HepG2 (cell line): ENCODE measurements around the gene ALMS1. TPM values are rescaled to one million over a fixed set of nuclear protein-coding genes. Genes with fewer than 3 reads are reported as not detected.

Source experiments
- DR1 ChIP-seq: sonication (generic); formaldehyde crosslinking; IDR thresholded peaks from 2 replicates; pipeline ENCODE4 v1.8.0; 2021; ENCODE audit warnings: mild to moderate bottlenecking, missing genetic modification reagents, inconsistent platforms
- HMG20B ChIP-seq: conservative IDR thresholded peaks from 2 replicates; pipeline ENCODE4 v1.6.1; 2016; ENCODE audit warnings: missing genetic modification reagents, missing compliant biosample characterization
- HNRNPH1 ChIP-seq: fragments of 200-400 bp; formaldehyde crosslinking; optimal IDR thresholded peaks from 2 replicates; pipeline ENCODE3; 2017; ENCODE audit warnings: mild to moderate bottlenecking, low read depth, low read length
- MLLT10 ChIP-seq: sonication (generic); formaldehyde crosslinking; IDR thresholded peaks from 2 replicates; pipeline ENCODE4 v1.4.0; 2020; ENCODE audit warnings: missing genetic modification reagents
- NFAT5 ChIP-seq: sonication (generic); formaldehyde crosslinking; IDR thresholded peaks from 2 replicates; pipeline ENCODE4 v1.4.0; 2020; ENCODE audit warnings: missing genetic modification reagents
- RARA ChIP-seq: IDR thresholded peaks from 2 replicates; pipeline ENCODE4 v1.6.1; 2016; ENCODE audit warnings: missing genetic modification reagents, missing compliant biosample characterization
- SNAPC2 ChIP-seq: sonication (generic); formaldehyde crosslinking; IDR thresholded peaks from 2 replicates; pipeline ENCODE4 v1.8.1; 2022; ENCODE audit warnings: mild to moderate bottlenecking, missing genetic modification reagents
- ZHX1 ChIP-seq: sonication (generic); formaldehyde crosslinking; IDR thresholded peaks from 2 replicates; pipeline ENCODE4 v1.8.1; 2022; ENCODE audit warnings: low read depth, mild to moderate bottlenecking, missing genetic modification reagents
- ZNF138 ChIP-seq: sonication (generic); formaldehyde crosslinking; IDR thresholded peaks from 2 replicates; pipeline ENCODE4 v1.5.0; 2020; ENCODE audit warnings: mild to moderate bottlenecking, low read depth, missing genetic modification reagents
- ZNF18 ChIP-seq: sonication (generic); formaldehyde crosslinking; IDR thresholded peaks from 2 replicates; pipeline ENCODE4 v1.8.0; 2022; ENCODE audit warnings: mild to moderate bottlenecking, missing genetic modification reagents; ENCODE audit not compliant: insufficient replicate concordance
- ZNF513 ChIP-seq: sonication (generic); formaldehyde crosslinking; conservative IDR thresholded peaks from 2 replicates; pipeline ENCODE4 v1.5.0; 2020; ENCODE audit warnings: missing genetic modification reagents
- ZNF589 ChIP-seq: sonication (generic); formaldehyde crosslinking; conservative IDR thresholded peaks from 2 replicates; pipeline ENCODE4 v1.8.0; 2022; ENCODE audit warnings: mild to moderate bottlenecking, moderate library complexity, missing genetic modification reagents
- ZNF691 ChIP-seq: sonication (generic); formaldehyde crosslinking; IDR thresholded peaks from 2 replicates; pipeline ENCODE4 v1.4.0; 2020; ENCODE audit warnings: missing genetic modification reagents, low read depth, mild to moderate bottlenecking, borderline replicate concordance
- polyA plus RNA-seq, 8 experiments: library from polyadenylated mRNA; depleted of rRNA in 3 of 8; stranded (reverse) in 7 of 8; unstranded in 1 of 8; fragments of >200 nt; fragmentation: Illumina TruSeq in 4 of 8; extraction: Trizol in 4 of 8; gene quantifications; 2 replicates each; pipeline versions ENCODE4 v1.2.1 to v1.2.3, GENCODE V29; 2011 to 2016; ENCODE audit warnings: low read depth in 4 of 8, missing spikeins in 1 of 8, mixed read lengths in 1 of 8; ENCODE audit not compliant: insufficient read depth in 1 of 8
- total RNA-seq, 5 experiments: library from RNA; depleted of rRNA; stranded (reverse); fragments of >200 nt; fragmentation: Illumina TruSeq; extraction: Trizol; gene quantifications; 2 replicates each; pipeline ENCODE4 v1.2.3, GENCODE V29; 2016; ENCODE audit warnings: low read depth in 1 of 5

Gene ALMS1
- total and polyA plus RNA-seq, 2 of the 13 experiments (the other 11 are each of a cell fraction or from before 2014, with no cell fraction given): 12.9 to 21.2 TPM

- 0 out of 2 replicates have a peak, but pooled peaks have one; percentile 33 for TF ChIP-seq NFAT5 (CRISPR knock-in tag)
- peak; percentile 67 for TF ChIP-seq ZHX1 (CRISPR knock-in tag)
- 0 out of 2 replicates have a peak, but pooled peaks have one; percentile 82 for TF ChIP-seq ZNF513
- TF ChIP-seq MLLT10: no peak
- TF ChIP-seq ZNF18 (CRISPR knock-in tag): no peak
- TF ChIP-seq HNRNPH1: no peak
- no peak for TF ChIP-seq SNAPC2 (CRISPR knock-in tag)
- TF ChIP-seq HMG20B (CRISPR knock-in tag): peak; percentile 30; the same call in 1 of the 2 replicates
- TF ChIP-seq ZNF691: peak; percentile 40; the same call in 1 of the 2 replicates
- peak; percentile 26; the same call in 1 of the 2 replicates for TF ChIP-seq RARA (CRISPR knock-in tag)
- TF ChIP-seq ZNF589 (CRISPR knock-in tag): peak; percentile 86
- peak; percentile 80 for TF ChIP-seq DR1 (CRISPR knock-in tag)
- TF ChIP-seq ZNF138 (CRISPR knock-in tag): peak; percentile 90; the same call in 1 of the 2 replicates
Measured at GRCh38 chr2:73385504-73386341, at the start of gene ALMS1 (continued).
